Suppressor macrophage treated with lipopolysaccharide for 1 hour (primary cell): ENCODE measurements around the gene FCHSD1.

Source experiments
- DNase-seq, 3 donors: peaks; one replicate each; pipeline ENCODE4 v3.0.0-alpha.2; 2020 to 2022

The FCHSD1 gene

GRCh38 chr5:141640698-141641097 lies 10.5 kb downstream of the FCHSD1 start:
- DNase-seq, result no peak

- no peak for DNase-seq
These were observed 11.2 kb downstream of the FCHSD1 start for GRCh38 chr5:141640051-141640415.

GRCh38 chr5:141639357-141640050 lies 11.7 kb downstream of the FCHSD1 start:
- DNase-seq, result no peak

GRCh38 chr5:141638771-141639170 lies 12.4 kb downstream of the FCHSD1 start:
- DNase-seq, result no peak

- DNase-seq, result peak; percentile 53 to 68 (median 54)
These were observed 13.3 kb downstream of the FCHSD1 start for GRCh38 chr5:141637767-141638419.

GRCh38 chr5:141637123-141637766 lies 14.0 kb downstream of the FCHSD1 start:
- DNase-seq, result peak in 1 of 3 donors; percentile 46

GRCh38 chr5:141636413-141637122 lies 14.7 kb downstream of the FCHSD1 start, which contains the start of the genes HDAC3 and RELL2:
Gene HDAC3, minus strand, starts transcription at chr5:141636849. Its CDS starts 59 bp downstream, at chr5:141636790.
Gene RELL2, plus strand, starts transcription at chr5:141636997. Its CDS starts 1,229 bp downstream, at chr5:141638226.
- DNase-seq, result peak; percentile 93 to 98 (median 96)

GRCh38 chr5:141636106-141636412 lies 15.2 kb downstream of the FCHSD1 start:
- no peak for DNase-seq

- no peak for DNase-seq
These were observed 15.6 kb downstream of the FCHSD1 start for GRCh38 chr5:141635646-141636045.

- DNase-seq, result no peak
These were observed 16.5 kb downstream of the FCHSD1 start for GRCh38 chr5:141634720-141635119.

GRCh38 chr5:141633871-141634561 lies 17.2 kb downstream of the FCHSD1 start:
- DNase-seq, result peak; percentile 36 to 56 (median 51)

GRCh38 chr5:141632650-141633049 lies 18.6 kb downstream of the FCHSD1 start:
- DNase-seq, result no peak

- DNase-seq, result no peak
These were observed 20.6 kb downstream of the FCHSD1 start for GRCh38 chr5:141630570-141631140.

- no peak for DNase-seq
These were observed 22.9 kb downstream of the FCHSD1 start for GRCh38 chr5:141628175-141628788.

- DNase-seq, result peak in 1 of 3 donors; percentile 45
These were observed 27.6 kb downstream of the FCHSD1 start for GRCh38 chr5:141623611-141624010.

- peak; percentile 80 to 91 (median 86) for DNase-seq
These were observed 28.0 kb downstream of the FCHSD1 start for GRCh38 chr5:141623186-141623585.

- peak; percentile 92 to 98 (median 96) for DNase-seq
These were observed 32.2 kb downstream of the FCHSD1 start, which contains the start of gene DIAPH1 for GRCh38 chr5:141618804-141619554. Gene DIAPH1, minus strand, starts transcription at chr5:141619000. Its CDS starts 86 bp downstream, at chr5:141618914.

- DNase-seq, result peak; percentile 50 to 70 (median 50)
These were observed 33.0 kb downstream of the FCHSD1 start for GRCh38 chr5:141618030-141618803.

- DNase-seq, result no peak
These were observed 33.6 kb downstream of the FCHSD1 start for GRCh38 chr5:141617682-141618029.

GRCh38 chr5:141617128-141617527 lies 34.1 kb downstream of the FCHSD1 start:
- peak in 1 of 3 donors; percentile 37 for DNase-seq
